ENCODE measurements around the gene DBP. TPM values are rescaled to one million over a fixed set of nuclear protein-coding genes. Genes with fewer than 3 reads are reported as not detected.

Gene DBP
- total RNA-seq, 1 experiment from 2014 or later = 12.6 TPM

DNA sequence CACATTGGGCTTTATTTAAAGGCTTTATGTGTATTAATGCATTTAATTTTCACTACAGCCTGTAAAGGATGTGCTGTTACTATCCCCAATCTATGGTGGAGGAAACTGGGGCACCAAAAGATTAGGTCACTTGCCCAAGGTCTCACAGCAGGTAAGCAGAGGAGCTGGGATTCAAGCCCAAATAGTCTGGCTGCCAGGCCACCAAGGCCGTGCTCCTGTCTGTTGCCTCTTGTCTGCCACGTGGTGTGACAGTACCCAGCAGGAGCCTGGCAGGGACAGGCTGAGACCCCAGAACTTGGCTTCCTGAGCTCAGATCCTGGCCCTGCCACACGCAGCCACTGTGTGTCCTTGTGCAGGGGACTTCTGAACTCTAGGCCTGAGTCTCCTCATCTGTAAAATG lies 31.2 kb upstream of the DBP start:
- Histone ChIP-seq H2BK15ac (ENCODE audit: low read depth, low read length) (no peak overlapping the region; the same call in 1 of the 2 replicates), H3K79me2 (ENCODE audit: insufficient read depth, low read length) (no peaks in the 10 kb centered on the region), H2BK20ac (ENCODE audit: low read depth, low read length, poor library complexity, severe bottlenecking) (no peak overlapping the region), H3K27me3 (ENCODE audit: insufficient read depth, low read length) (no peaks in the 10 kb centered on the region), H4K8ac (replicated peaks; ENCODE audit: insufficient read length, low read depth, low read length) (no peak overlapping the region), H3K79me1 (ENCODE audit: insufficient read depth, low read depth, low read length, poor library complexity, severe bottlenecking) (no peaks in the 10 kb centered on the region), H3K56ac (ENCODE audit: insufficient read length, low read depth, low read length) (no peak overlapping the region), H2BK5ac (ENCODE audit: insufficient read length, low read length) (no peak overlapping the region), H3K18ac (ENCODE audit: insufficient read length, low read depth, low read length) (no peak overlapping the region), H2BK120ac (ENCODE audit: low read depth, low read length, poor library complexity, severe bottlenecking) (no peak overlapping the region), H4K5ac (ENCODE audit: insufficient read length, low read depth, low read length) (no peak overlapping the region), H3K4ac (ENCODE audit: low read depth, low read length) (no peak overlapping the region), H2BK12ac (ENCODE audit: insufficient read length, low read depth, low read length) (no peak overlapping the region), H2AK5ac (ENCODE audit: insufficient read length, low read length) (no peak overlapping the region), H3K9ac (ENCODE audit: extremely low read depth, insufficient read length, low read length) (no peak overlapping the region), H3K23ac (ENCODE audit: insufficient read length, low read depth, low read length) (no peak overlapping the region), H3K14ac (ENCODE audit: insufficient read depth, low read length) (no peak overlapping the region; the same call in 1 of the 2 replicates), H3K27ac (ENCODE audit: insufficient read length, low read depth, low read length) (no peak overlapping the region), H3K23me2 (ENCODE audit: insufficient read length, low read depth, low read length, poor library complexity, severe bottlenecking) (no peaks in the 10 kb centered on the region), H3K4me2 (ENCODE audit: insufficient read depth, insufficient read length, low read length) (no peak overlapping the region), H3K4me1 (ENCODE audit: insufficient read depth, low read length) (no peaks in the 10 kb centered on the region), H3K9me3 (ENCODE audit: control insufficient read depth, low read depth, low read length) (no peaks in the 10 kb centered on the region), H2AFZ (ENCODE audit: low read length) (no peak overlapping the region), H4K20me1 (ENCODE audit: control insufficient read depth, insufficient read depth, insufficient read length) (peaks cover 2% of the 10 kb centered on the region), H4K91ac (ENCODE audit: insufficient read length, low read depth, low read length) (no peak overlapping the region), H3T11ph (ENCODE audit: low read length) (no peak overlapping the region)
- TF ChIP-seq CTCF (conservative IDR thresholded peaks at IDR 0.05) = no peak
- DNase-seq = no peak
- Mint-ChIP-seq H3K9me3 (peaks cover 8 to 11% of the 10 kb centered on the region in 2 experiments), H3K4me3 (no peak overlapping the region), H3K27me3 (ENCODE audit: low read depth) (no peaks in the 10 kb centered on the region), H3K4me1 (peaks cover 7 to 14% of the 10 kb centered on the region in 2 experiments), H3K36me3 (ENCODE audit: insufficient read depth in 1 of 3, low read depth in 3 of 3) (peaks cover 0 to 9% (median 7%) of the 10 kb centered on the region in 3 experiments; a peak in 5 of 7 replicates), H3K27ac (no peak overlapping the region)
- no CpG with 5 or more reads among the region's 3 CpGs for WGBS (ENCODE audit: extremely low coverage, insufficient read length, low lambda C conversion rate)
